GM23248 (cell line): Measurements from ENCODE around the gene SLC13A5.

Experiments used
- EZH2 ChIP-seq: fragments of 200-600 bp; sonication (generic); IDR thresholded peaks from 2 replicates; pipeline ENCODE4 v1.6.1; 2018; ENCODE audit warnings: antibody characterized with exemption, mild to moderate bottlenecking; ENCODE audit not compliant: insufficient read depth, poor library complexity, severe bottlenecking
- EZH2phosphoT487 ChIP-seq: fragments of 200-600 bp; sonication (generic); IDR thresholded peaks from 2 replicates; pipeline ENCODE4 v1.6.1; 2018; ENCODE audit warnings: antibody characterized with exemption, moderate library complexity, mild to moderate bottlenecking, low read depth; ENCODE audit not compliant: insufficient read depth

- TF ChIP-seq EZH2 (no peak), EZH2phosphoT487 (no peak)
Observed at GRCh38 chr17:6676802-6677157, 36.4 kb downstream of the SLC13A5 start.
